CD4-positive, alpha-beta T cell treated with Interleukin-6 at 100 ng/mL for 8 hours (primary cell): ENCODE measurements around the gene BNC1.
"Not testable (repeated sequence)": the region's sequence is repeated elsewhere in the genome, so short reads cannot be mapped to it uniquely, and the experiment has no call there.

Source experiments
- DNase-seq: peaks from one replicate; pipeline ENCODE4 v3.0.0-alpha.2; 2020; ENCODE audit warnings: mixed read lengths, low spot score

BNC1 gene

DNA sequence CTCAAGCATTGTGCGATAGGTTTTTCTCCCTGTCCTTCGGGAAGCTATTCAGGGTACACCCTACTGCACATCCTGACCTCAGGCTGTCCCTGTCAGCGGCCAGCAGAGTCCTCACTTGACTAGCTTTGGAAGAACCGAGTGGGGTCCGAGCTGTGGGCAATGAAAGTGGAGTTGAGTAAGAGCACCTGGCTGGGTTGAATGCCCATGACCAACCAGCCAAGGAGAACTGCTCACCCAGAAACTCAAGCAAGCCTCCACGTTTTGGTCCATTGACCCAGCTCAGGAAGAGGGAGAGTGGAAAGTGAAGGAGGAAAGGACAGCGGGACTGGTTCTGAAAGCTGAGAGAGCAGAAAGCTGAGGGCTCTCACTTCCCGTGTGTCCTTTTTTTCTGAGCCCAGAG is 40.8 kb downstream of the BNC1 start:
- no peak for DNase-seq

DNA sequence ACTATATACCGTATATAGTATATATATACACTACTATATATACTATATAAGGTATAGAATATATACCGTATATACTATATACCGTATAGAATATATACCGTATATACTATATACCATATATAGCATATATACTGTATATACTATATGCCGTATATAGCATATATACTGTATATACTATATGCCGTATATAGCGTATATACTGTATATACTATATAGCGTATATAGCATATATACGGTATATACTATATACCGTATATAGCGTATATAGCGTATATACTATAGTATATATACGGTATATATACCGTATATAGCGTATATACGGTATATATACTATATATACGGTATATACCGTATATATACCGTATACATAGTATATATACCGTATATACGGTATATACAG is 54.2 kb downstream of the BNC1 start:
- no peak for DNase-seq

DNA sequence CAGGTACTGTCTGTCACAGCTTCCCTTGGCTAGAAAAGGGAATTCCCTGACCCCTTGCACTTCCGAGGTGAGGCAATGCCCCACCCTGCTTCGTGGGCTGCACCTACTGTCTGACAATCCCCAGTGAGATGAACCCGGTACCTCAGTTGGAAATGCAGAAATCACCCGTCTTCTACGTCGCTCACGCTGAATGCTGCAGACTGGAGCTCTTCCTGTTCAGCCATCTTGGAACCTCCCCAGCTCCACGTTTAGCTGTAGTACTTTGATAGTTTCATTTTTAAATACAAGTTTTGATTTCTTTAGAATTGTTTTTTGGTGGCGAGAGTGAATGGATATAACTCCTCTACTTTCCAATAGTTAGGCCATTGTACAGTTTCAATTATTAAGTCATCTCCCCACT is 59.0 kb downstream of the BNC1 start:
- no peak for DNase-seq

DNA sequence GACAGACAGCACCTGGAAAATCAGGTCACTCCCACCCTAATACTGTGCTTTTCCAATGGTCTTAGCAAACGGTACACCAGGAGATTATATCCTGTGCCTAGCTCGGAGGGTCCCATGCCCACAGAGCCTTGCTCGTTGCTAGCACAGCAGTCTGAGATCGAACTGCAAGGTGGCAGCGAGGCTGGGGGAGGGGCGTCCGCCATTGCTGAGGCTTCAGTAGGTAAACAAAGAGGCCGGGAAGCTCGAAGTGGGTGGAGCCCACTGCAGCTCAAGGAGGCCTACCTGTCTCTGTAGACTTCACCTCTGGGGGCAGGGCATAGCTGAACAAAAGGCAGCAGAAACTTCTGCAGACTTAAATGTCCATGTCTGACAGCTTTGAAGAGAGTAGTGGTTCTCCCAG is 62.7 kb downstream of the BNC1 start:
- DNase-seq, result not testable (repeated sequence)

DNA sequence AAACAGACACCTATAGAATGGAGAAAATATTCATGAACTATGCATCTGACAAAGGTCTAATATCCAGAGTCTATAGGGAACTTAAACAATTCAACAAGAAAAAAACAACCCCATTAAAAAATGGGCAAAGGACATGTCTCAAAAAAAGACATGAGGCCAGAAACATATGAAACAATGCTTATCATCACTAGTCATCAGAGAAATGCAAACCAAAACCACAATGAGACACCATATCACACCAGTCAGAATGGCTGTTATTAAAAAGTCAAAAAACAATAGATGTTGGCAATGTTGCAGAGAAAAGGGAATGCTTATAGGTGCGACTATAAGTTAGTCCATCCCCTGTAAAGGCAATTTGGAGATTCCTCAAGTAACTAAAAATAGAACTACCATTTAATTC is 65.4 kb downstream of the BNC1 start:
- no peak for DNase-seq

DNA sequence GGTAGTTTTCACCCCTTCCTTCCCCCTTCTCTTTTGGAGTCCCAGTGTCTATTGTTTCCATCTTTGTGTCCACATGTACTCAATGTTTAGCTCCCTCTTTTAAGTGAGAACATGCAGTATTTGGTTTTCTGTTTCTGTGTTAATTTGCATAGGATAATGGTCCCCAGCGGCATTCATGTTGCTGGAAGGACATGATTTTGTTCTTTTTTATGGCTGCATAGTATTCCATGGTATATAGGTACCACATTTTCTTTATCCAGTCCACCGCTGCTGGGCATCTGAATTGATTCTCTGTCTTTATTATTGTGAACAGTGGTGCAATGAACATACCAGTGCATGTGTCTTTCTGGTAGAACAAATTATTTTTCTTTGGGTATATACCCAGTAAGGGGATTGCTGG is 69.2 kb downstream of the BNC1 start:
- no peak for DNase-seq

DNA sequence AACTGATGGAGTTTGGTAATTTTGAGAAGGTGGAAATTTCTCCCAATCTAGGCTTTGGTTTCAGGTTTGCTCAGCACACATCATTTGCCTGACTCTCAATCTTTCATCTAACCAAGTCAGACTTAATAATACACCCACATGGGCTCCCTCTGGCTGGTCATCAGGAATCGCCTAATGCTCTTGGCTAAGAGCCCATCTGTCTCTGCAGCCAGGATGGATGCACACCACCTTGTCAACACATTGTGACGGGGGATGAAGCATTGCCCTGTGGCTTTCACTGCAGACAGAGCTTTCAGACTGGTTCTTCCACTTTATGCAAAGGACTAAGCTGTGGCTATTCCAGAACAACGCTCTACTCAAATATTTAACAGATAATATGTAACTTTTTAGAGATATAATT is 73.8 kb downstream of the BNC1 start:
- DNase-seq, result no peak

DNA sequence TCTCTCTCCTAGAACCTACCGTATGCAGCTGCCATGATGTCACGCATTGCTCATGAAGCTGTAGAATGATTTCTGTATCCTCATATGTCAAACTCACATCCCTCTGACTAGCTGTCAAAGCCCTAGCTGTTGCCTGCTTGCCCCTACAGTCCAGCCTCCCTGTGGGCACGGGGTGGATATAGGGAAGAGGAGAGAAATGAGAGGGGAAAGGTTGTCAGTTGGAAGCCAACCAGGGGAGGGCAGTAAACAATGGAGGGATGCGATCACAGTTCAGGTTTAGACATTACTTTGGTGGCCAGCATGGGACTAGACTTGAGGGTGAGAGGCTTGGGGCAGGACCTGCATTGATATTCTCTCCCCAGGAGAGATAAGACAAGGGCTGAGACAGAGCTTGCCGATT is 75.1 kb downstream of the BNC1 start:
- no peak for DNase-seq

DNA sequence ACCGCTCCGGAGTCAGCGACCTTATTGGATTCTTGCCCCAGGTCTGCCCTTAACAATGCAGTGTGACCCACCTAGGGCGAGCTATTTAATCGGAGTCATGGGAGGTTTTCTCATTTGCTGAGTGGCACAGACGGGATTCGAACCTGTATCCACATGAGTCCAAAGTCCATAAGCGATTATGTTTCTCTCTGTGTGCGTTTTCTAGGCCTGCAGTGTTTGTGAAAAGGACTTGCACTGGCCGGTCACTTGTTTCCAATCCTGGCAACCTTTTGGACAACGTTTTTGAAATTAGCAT is 76.2 kb downstream of the BNC1 start:
- no peak for DNase-seq

DNA sequence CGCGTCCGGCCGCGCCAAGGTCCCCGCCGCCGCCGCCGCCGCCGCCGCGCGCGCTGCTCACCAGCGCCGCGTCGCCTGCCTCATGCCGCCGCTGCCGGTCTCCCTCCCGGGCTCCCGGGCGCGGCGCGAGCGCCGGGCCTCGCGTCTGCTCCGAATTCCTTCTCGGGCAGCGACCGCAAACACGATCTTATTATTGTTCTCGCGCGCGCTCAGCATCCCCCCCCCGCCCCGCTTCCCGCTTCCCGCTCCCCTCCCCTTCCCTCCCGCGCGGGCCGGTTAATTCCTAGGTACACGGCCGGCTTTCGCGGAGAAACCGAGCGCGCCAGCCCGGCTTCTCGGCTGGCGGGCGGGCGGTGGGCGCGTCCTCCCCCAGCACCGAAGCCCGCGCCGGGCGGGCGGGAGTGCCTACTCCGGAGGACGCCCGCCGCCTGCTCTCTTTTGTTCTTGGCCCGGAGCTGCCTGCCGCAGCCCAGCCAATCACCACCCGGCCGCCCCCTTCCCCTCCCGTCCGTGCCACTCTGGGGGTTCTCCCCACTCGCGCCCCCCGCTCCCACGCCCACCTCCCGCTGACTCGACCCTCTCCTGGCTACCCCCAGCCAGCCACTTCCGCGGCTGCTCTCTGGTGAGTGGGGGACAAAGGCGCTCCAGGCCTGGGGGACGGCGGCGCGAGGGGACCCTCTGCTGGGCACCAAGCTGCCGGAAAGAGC is 76.7 kb downstream of the BNC1 start, which contains the start of gene HDGFL3:
Gene HDGFL3, minus strand, starts transcription at position 164 of the 707 bp plus-strand sequence. CDS start 409 bp downstream, outside the sequence.
- DNase-seq, result no peak

DNA sequence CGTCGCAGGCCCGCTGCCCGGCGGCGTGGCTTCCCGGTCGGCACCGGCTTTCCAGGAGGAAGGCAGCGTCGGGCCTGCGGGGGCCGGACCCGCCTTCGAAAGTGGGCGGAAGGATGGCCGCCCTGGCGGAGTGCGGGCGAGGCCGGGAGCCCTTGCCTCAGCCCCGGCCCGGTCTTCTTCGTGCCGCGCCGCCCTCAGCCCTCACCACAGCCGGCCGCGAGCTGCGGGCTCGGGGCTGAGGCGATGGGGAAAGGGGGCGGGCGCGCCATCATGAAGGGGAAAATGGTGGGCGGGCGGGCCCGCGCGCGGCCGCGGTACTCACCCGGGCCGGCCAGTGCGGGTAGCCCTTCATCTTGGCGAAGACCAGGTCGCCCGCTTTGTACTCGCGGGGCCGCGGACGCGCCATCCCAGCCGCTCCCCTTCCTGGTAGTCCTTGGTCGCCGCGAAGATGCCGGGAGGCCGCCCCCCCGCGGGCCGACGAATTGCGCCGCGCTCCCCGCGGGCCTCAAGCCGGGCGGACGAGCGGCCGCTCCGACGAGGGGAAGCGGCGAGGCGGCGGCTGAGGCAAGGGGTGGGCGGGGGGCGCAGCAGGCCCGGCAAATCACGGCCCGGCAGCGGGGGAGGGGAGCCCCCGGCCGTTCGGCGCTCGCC is 77.3 kb downstream of the BNC1 start:
- DNase-seq, result no peak

DNA sequence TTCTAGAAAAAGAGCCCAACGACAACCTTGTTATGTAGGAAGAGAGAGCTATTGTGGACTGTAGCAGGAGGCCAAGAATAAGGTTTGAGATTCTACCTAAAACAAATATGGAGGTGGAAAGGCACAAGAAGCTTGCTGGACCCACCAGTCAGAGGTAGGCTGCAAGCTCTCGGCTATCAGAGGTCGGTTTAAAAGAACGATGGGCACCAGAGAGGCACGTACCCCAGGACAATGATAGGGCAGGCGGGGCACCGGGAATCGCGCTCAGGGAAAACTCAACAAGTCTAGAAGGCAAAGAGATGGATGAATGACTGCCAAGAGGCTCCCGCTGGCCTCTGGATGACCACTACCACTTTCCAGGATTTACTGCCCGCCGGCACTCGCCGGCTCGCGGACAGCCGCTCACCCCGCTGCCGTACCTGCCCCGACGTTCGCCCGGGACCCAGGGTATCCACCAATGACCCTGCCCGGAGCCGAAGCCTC is 77.9 kb downstream of the BNC1 start:
- no peak for DNase-seq
